ENCODE results near the gene WDR19.

WDR19 gene

DNA sequence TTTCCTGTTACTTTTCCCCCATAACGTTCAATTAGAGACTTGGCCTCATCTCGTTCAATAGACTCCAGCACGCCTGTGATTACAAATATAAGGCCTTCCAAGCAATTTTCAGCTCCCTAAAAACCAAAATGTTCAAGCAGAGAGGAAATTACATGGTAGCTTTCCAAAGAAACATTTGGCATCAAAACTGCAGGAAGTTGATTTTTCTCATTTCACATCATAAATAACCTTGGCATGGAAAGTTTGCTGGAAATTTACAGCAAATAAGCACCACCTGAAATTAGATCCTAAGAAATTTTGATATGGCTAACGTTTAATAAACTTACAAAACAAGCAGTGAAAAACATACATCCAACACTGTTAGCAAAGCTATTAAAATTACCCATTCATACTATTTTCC lies 130.5 kb downstream of the WDR19 start:
- Histone ChIP-seq H3K4me3 (ENCODE audit: low read depth, low read length, poor library complexity, severe bottlenecking) (no peak overlapping the region), H3K9me2 (ENCODE audit: low read depth, low read length) (no peaks in the 10 kb centered on the region), H3F3A (ENCODE audit: insufficient read depth, low read length) (no peaks in the 10 kb centered on the region), H2AFZ (ENCODE audit: low read length) (no peak overlapping the region), H3K27me3 (ENCODE audit: insufficient read depth, low read length) (no peaks in the 10 kb centered on the region), H4K20me1 (ENCODE audit: insufficient read depth, low read length) (no peaks in the 10 kb centered on the region), H3K4me2 (ENCODE audit: low read length) (no peak overlapping the region), H3K79me2 (ENCODE audit: insufficient read depth, low read length) (no peaks in the 10 kb centered on the region), H3K4me1 (ENCODE audit: insufficient read depth, low read length, severe bottlenecking) (no peaks in the 10 kb centered on the region), H3K9ac (ENCODE audit: low read length) (no peak overlapping the region), H3K9me3 (ENCODE audit: low read length) (no peaks in the 10 kb centered on the region), H3K27ac (ENCODE audit: low read depth, low read length, poor library complexity, severe bottlenecking) (no peak overlapping the region), H3K36me3 (ENCODE audit: insufficient read depth, low read length) (peaks cover 94% of the 10 kb centered on the region)
- TF ChIP-seq, protein P1, sequence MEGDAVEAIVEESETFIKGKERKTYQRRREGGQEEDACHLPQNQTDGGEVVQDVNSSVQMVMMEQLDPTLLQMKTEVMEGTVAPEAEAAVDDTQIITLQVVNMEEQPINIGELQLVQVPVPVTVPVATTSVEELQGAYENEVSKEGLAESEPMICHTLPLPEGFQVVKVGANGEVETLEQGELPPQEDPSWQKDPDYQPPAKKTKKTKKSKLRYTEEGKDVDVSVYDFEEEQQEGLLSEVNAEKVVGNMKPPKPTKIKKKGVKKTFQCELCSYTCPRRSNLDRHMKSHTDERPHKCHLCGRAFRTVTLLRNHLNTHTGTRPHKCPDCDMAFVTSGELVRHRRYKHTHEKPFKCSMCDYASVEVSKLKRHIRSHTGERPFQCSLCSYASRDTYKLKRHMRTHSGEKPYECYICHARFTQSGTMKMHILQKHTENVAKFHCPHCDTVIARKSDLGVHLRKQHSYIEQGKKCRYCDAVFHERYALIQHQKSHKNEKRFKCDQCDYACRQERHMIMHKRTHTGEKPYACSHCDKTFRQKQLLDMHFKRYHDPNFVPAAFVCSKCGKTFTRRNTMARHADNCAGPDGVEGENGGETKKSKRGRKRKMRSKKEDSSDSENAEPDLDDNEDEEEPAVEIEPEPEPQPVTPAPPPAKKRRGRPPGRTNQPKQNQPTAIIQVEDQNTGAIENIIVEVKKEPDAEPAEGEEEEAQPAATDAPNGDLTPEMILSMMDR (IDR thresholded peaks at IDR 0.05; ENCODE audit: low read length), result no peak
- no peak for TF ChIP-seq EZH2 (IDR thresholded peaks at IDR 0.05; ENCODE audit: borderline replicate concordance, low read length)

DNA sequence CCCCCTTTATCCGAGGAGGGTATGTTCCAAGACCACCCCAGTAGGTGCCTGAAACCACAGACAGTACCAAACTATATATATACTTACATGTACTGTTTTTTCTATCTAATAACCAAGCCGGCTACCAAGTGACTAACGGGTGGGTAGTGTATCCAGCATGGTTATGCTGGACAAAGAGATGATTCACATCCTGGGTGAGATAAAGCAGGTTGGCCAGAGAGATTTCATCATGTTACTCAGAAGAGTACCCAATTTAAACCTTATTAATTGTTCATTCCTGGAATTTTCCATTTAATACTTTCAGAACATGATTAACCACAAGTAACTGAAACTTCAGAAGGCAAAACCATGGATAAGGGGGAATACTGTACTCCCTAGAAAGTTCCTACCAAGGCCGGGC lies 137.3 kb downstream of the WDR19 start:
- peaks cover 87% of the 10 kb centered on the region for H3K36me3 ChIP-seq (ENCODE audit: insufficient read depth, low read length)
- no peaks in the 10 kb centered on the region for H3K79me2 ChIP-seq (ENCODE audit: insufficient read depth, low read length)
- no peaks in the 10 kb centered on the region for H3K9me3 ChIP-seq (ENCODE audit: low read length)
- no peak overlapping the region for H3K4me3 ChIP-seq (ENCODE audit: low read depth, low read length, poor library complexity, severe bottlenecking)
- H4K20me1 ChIP-seq (ENCODE audit: insufficient read depth, low read length), result no peaks in the 10 kb centered on the region
- no peaks in the 10 kb centered on the region for H3K9me2 ChIP-seq (ENCODE audit: low read depth, low read length)
- no peaks in the 10 kb centered on the region for H3K4me1 ChIP-seq (ENCODE audit: insufficient read depth, low read length, severe bottlenecking)
- no peak overlapping the region for H2AFZ ChIP-seq (ENCODE audit: low read length)
- H3K9ac ChIP-seq (ENCODE audit: low read length), result no peak overlapping the region
- H3K27ac ChIP-seq (ENCODE audit: low read depth, low read length, poor library complexity, severe bottlenecking), result no peak overlapping the region
- no peaks in the 10 kb centered on the region for H3K27me3 ChIP-seq (ENCODE audit: insufficient read depth, low read length)
- H3K4me2 ChIP-seq (ENCODE audit: low read length), result no peak overlapping the region
- TF ChIP-seq EZH2 (IDR thresholded peaks at IDR 0.05; ENCODE audit: borderline replicate concordance, low read length), result no peak
- TF ChIP-seq, protein P1 (IDR thresholded peaks at IDR 0.05; ENCODE audit: low read length), result no peak
- H3F3A ChIP-seq (ENCODE audit: insufficient read depth, low read length), result no peaks in the 10 kb centered on the region

DNA sequence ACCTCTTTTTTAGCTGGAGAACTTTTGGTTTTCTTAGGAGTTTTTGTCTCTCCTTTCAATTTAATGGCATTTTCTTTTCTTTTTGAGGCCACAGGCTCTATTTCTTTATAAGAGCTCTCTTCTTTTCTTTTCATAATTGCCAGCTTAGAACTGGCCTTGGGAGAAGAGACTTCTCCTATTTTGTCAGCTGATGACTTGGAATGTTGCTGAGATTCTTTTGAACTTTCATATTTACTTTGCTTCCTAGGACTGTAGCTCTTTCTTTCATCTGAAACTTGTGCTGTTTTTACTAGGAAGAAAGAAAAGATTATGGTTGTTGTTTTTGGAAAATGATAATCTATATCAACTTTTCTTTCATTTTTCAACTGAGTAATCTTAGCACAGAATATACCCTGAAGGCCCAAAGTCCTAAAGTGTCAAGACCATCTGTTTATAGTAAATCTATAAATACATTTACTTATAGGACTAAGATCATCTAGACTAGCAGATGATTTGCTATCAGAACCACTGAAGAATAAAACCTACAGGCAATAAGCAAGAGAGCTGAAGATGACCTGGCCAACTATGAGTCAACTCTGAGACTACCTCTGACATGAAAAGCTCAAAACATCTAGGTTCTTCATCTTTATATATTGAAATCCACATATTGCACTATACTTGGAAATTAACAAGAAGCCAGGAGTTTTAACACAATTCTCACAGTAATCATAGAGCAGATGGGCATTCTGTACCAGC lies 138.2 kb downstream of the WDR19 start:
- H4K20me1 ChIP-seq (ENCODE audit: insufficient read depth, low read length), result no peaks in the 10 kb centered on the region
- no peak overlapping the region for H3K27ac ChIP-seq (ENCODE audit: low read depth, low read length, poor library complexity, severe bottlenecking)
- H3K36me3 ChIP-seq (ENCODE audit: insufficient read depth, low read length), result peaks cover 87% of the 10 kb centered on the region
- H3K9me2 ChIP-seq (ENCODE audit: low read depth, low read length), result no peaks in the 10 kb centered on the region
- TF ChIP-seq, protein P1 (IDR thresholded peaks at IDR 0.05; ENCODE audit: low read length), result no peak
- no peak for TF ChIP-seq EZH2 (IDR thresholded peaks at IDR 0.05; ENCODE audit: borderline replicate concordance, low read length)
- no peaks in the 10 kb centered on the region for H3K9me3 ChIP-seq (ENCODE audit: low read length)
- H3K4me1 ChIP-seq (ENCODE audit: insufficient read depth, low read length, severe bottlenecking), result no peaks in the 10 kb centered on the region
- H3K4me2 ChIP-seq (ENCODE audit: low read length), result no peak overlapping the region
- no peak overlapping the region for H2AFZ ChIP-seq (ENCODE audit: low read length)
- no peaks in the 10 kb centered on the region for H3K79me2 ChIP-seq (ENCODE audit: insufficient read depth, low read length)
- H3K9ac ChIP-seq (ENCODE audit: low read length), result no peak overlapping the region
- no peaks in the 10 kb centered on the region for H3F3A ChIP-seq (ENCODE audit: insufficient read depth, low read length)
- H3K27me3 ChIP-seq (ENCODE audit: insufficient read depth, low read length), result no peaks in the 10 kb centered on the region
- no peak overlapping the region for H3K4me3 ChIP-seq (ENCODE audit: low read depth, low read length, poor library complexity, severe bottlenecking)
